Panc1 (cell line): ENCODE measurements around the gene ARPIN. TPM values are rescaled to one million over a fixed set of nuclear protein-coding genes. Genes with fewer than 3 reads are reported as not detected.
"Not testable (repeated sequence)": the region's sequence is repeated elsewhere in the genome, so short reads cannot be mapped to it uniquely, and the experiment has no call there.

ENCODE experiments used
- ATAC-seq: fragments of 200-7000 bp; cut with Tn5 transposase; 2 replicates; pipeline ENCODE4 v1.9.1; 2020; ENCODE audit warnings: mild to moderate bottlenecking, moderate library complexity
- Bru-seq: library from RNA; stranded (reverse); fragments of 400-500 nt; gene quantifications from one replicate; lab custom pipeline; 2021; lab: Mats Ljungman, UMichigan
- BruChase-seq, 2 experiments: library from RNA; stranded (reverse); fragments of 400-500 nt; gene quantifications; one replicate each; lab custom pipeline; 2021; lab: Mats Ljungman, UMichigan
- BruUV-seq: library from RNA; stranded (reverse); fragments of 400-500 nt; replicated peaks from 2 replicates; lab custom pipeline; 2021; lab: Mats Ljungman, UMichigan
- CTCF ChIA-PET: fragments of 300-600 bp; sonication (Branson Sonifier 250); formaldehyde crosslinking; loops from one replicate; lab custom pipeline; 2022; ENCODE audit warnings: antibody characterized with exemption; lab: Charles Lee
- POLR2A ChIA-PET: fragments of 300-600 bp; sonication (Branson Sonifier 250); formaldehyde crosslinking; loops from one replicate; lab custom pipeline; 2022; ENCODE audit warnings: antibody characterized with exemption; lab: Charles Lee
- DNase-seq: peaks from one replicate; pipeline ENCODE4 v3.0.0-alpha.2; 2010; ENCODE audit warnings: low read depth, low spot score
- H3K27ac ChIP-seq: 2 replicates; pipeline ENCODE4 v1.5.1; 2011; ENCODE audit warnings: mild to moderate bottlenecking, low read length, inconsistent platforms
- H3K27me3 ChIP-seq: fragments of 200-500 bp; sonication (Bioruptor generic); 2 replicates; pipeline ENCODE4 v1.6.0; 2014; ENCODE audit warnings: low read length, inconsistent platforms; ENCODE audit not compliant: control insufficient read depth, insufficient read depth
- H3K36me3 ChIP-seq: fragments of 200-500 bp; sonication (Bioruptor generic); 2 replicates; pipeline ENCODE4 v1.5.1; 2014; ENCODE audit warnings: inconsistent platforms, mild to moderate bottlenecking, low read length, moderate library complexity; ENCODE audit not compliant: control insufficient read depth, insufficient read depth
- H3K4me1 ChIP-seq: 2 replicates; pipeline ENCODE4 v1.5.1; 2011; ENCODE audit warnings: inconsistent platforms, mild to moderate bottlenecking, low read length, moderate library complexity; ENCODE audit not compliant: control insufficient read depth, insufficient read depth
- H3K4me3 ChIP-seq, 2 experiments: 2 replicates each; pipeline ENCODE4 v1.5.1; 2011 to 2012; ENCODE audit warnings: low read depth in 2 of 2, low read length in 2 of 2, mild to moderate bottlenecking in 2 of 2, inconsistent platforms in 1 of 2, moderate library complexity in 1 of 2
- H3K9me3 ChIP-seq: fragments of 200-500 bp; sonication (Bioruptor generic); 2 replicates; pipeline ENCODE4 v1.5.1; 2014; ENCODE audit warnings: low read depth, mild to moderate bottlenecking, inconsistent platforms, low read length, moderate library complexity; ENCODE audit not compliant: control insufficient read depth, insufficient read depth
- POLR2AphosphoS5 ChIP-seq: IDR thresholded peaks from 2 replicates; pipeline ENCODE4 v1.6.1; 2012; ENCODE audit warnings: mild to moderate bottlenecking, low read depth, low read length, moderate library complexity
- REST ChIP-seq, 2 experiments: IDR thresholded peaks; 2 replicates each; pipeline ENCODE4 v1.6.1; 2011 to 2012; ENCODE audit warnings: low read depth in 2 of 2, control low read depth in 1 of 2, low read length in 1 of 2, mild to moderate bottlenecking in 1 of 2, moderate library complexity in 1 of 2; ENCODE audit not compliant: insufficient read depth in 1 of 2
- SIN3A ChIP-seq: IDR thresholded peaks from 2 replicates; pipeline ENCODE4 v1.6.1; 2012; ENCODE audit warnings: low read depth, mild to moderate bottlenecking, low read length, moderate library complexity, borderline replicate concordance; ENCODE audit not compliant: insufficient read depth
- TCF7L2 ChIP-seq: IDR thresholded peaks from 2 replicates; pipeline ENCODE4 v1.6.1; 2011; ENCODE audit warnings: mild to moderate bottlenecking, low read depth, low read length, inconsistent platforms
- in situ Hi-C: cut with HindIII; loops from 2 replicates; pipeline ENCODE4 v1.10.0; 2016; ENCODE audit warnings: low sequenced_read_pairs, low pct_unique_long_range_greater_than_20kb
- intact Hi-C: fragments of 100-400 bp; cut with micrococcal nuclease; formaldehyde crosslinking; loops from one replicate; pipeline ENCODE4 v1.10.0; 2022; ENCODE audit not compliant: unreplicated experiment
- long read RNA-seq: library from polyadenylated mRNA; unstranded; transcript quantifications from one replicate; pipeline ENCODE4 v2.0.0, GENCODE V29; 2021; ENCODE audit not compliant: unreplicated experiment
- polyA plus RNA-seq: library from polyadenylated mRNA; unstranded; fragments of >200 nt; gene quantifications from one replicate; pipeline ENCODE4 v1.2.1, GENCODE V29; 2012; ENCODE audit warnings: missing spikeins; ENCODE audit not compliant: insufficient read length
- total RNA-seq: library from RNA; stranded (reverse); gene quantifications from one replicate; pipeline ENCODE4 v1.2.1, GENCODE V29; 2021; ENCODE audit not compliant: unreplicated experiment
- TF ChIP-seq, protein P1 (sequence below): fragments of 450-650 bp; IDR thresholded peaks from 2 replicates; pipeline ENCODE4 v1.5.1; 2017; ENCODE audit warnings: mild to moderate bottlenecking

ARPIN gene
- 6.3 TPM for total RNA-seq
- polyA plus RNA-seq = 6.0 TPM
- Bru-seq, nascent RNA = percentile 56 among the genes with signal in this experiment
- percentile 70 among the genes with signal in this experiment for BruChase-seq, experiment 1, labeled RNA remaining after a 2-hour chase
- percentile 88 among the genes with signal in this experiment for BruChase-seq, experiment 2, labeled RNA remaining after a 6-hour chase
- long read RNA-seq, full-length matches to known transcripts = 9 of 21 reads
- long read RNA-seq, partial matches to known transcripts = 6 of 21 reads
- long read RNA-seq, other reads (novel, unspliced or antisense) = 6 of 21 reads

GRCh38 chr15:89912674-89913396 is at the start of gene ARPIN:
TSS of gene ARPIN (minus strand) at chr15:89912952. CDS start at chr15:89912835, 117 bp downstream.
- H3K4me1 ChIP-seq = peaks cover 12% of the 10 kb centered on the region; the same call in 1 of the 2 replicates

DNA sequence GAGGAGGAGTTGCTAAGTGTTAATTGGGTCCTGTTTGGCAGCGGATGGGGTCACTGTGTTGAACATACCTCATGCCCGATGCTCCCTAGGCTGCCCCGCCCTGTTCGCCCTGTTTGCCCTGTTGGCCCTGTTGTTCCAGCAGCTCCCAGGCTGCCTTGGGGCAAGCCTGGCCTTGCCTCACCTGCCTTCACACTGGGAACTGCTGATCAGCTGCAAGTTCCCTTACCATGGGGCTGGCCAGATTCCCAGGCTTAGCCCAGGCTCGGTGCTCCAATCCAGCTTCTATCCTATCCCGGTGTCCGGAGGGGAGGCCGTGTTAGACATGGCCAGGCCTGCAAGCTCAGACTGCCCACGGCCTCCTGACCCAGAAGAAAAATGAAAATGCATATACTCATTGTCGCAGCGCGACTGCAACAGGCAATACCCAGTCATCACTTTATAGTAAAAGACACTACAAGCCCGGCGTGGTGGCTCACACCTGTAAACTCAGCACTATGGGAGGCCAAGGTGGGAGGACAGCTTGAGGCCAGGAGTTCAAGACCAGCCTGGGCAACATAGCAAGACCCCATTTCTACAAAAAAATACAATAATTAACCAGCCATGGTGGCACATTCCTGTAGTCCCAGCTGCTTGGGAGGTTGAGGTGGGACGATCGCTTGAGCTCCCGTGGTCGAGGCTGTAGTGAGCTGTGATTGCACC is 45.5 kb upstream of the ARPIN start:
- intact Hi-C loops (no loop called here), in situ Hi-C loops (no loop called here)
- H3K36me3 ChIP-seq = no peaks in the 10 kb centered on the region
- no peaks in the 10 kb centered on the region; the same call in 1 of the 2 replicates for H3K27me3 ChIP-seq
- TF ChIP-seq REST (IDR thresholded peaks at IDR 0.05; ENCODE audit: insufficient read depth in 1 of 2, low read depth in 2 of 2, low read length in 1 of 2) (no peak), SIN3A (no peak), POLR2AphosphoS5 (no peak), TCF7L2 (no peak)
- TF ChIP-seq, protein P1, sequence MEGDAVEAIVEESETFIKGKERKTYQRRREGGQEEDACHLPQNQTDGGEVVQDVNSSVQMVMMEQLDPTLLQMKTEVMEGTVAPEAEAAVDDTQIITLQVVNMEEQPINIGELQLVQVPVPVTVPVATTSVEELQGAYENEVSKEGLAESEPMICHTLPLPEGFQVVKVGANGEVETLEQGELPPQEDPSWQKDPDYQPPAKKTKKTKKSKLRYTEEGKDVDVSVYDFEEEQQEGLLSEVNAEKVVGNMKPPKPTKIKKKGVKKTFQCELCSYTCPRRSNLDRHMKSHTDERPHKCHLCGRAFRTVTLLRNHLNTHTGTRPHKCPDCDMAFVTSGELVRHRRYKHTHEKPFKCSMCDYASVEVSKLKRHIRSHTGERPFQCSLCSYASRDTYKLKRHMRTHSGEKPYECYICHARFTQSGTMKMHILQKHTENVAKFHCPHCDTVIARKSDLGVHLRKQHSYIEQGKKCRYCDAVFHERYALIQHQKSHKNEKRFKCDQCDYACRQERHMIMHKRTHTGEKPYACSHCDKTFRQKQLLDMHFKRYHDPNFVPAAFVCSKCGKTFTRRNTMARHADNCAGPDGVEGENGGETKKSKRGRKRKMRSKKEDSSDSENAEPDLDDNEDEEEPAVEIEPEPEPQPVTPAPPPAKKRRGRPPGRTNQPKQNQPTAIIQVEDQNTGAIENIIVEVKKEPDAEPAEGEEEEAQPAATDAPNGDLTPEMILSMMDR = no peak
- POLR2A ChIA-PET = interaction anchor here (0.6 kb wide), 1 partner anchor 40 kb away, joined by 6 read pairs; no protein-coding TSS in a partner anchor
- BruUV-seq = no TSS peak
- no peaks in the 10 kb centered on the region for H3K9me3 ChIP-seq
- H3K27ac ChIP-seq = no peak overlapping the region
- DNase-seq = no peak
- no peaks in the 10 kb centered on the region for H3K4me1 ChIP-seq
- CTCF ChIA-PET = interaction anchor here (0.5 kb wide), 1 partner anchor 15 kb away, joined by 10 read pairs; no protein-coding TSS in a partner anchor
- no peak overlapping the region for H3K4me3 ChIP-seq
- ATAC-seq = peak; percentile 57; the same call in 1 of the 2 replicates

More at GRCh38 chr15:89912674-89913396, at the start of gene ARPIN:
- H3K27ac ChIP-seq = peak within 1 kb of the TSS; percentile 64
- intact Hi-C loops = no loop called here
- no peak for TF ChIP-seq TCF7L2
- TF ChIP-seq REST (IDR thresholded peaks at IDR 0.05; ENCODE audit: insufficient read depth in 1 of 2, low read depth in 2 of 2, low read length in 1 of 2) = no peak
- no peak for DNase-seq
- no peaks in the 10 kb centered on the region for H3K9me3 ChIP-seq
- ChIA-PET CTCF (no interaction called here), POLR2A (interaction anchor here (0.7 to 0.9 kb wide), 2 partner anchors 265 to 289 kb away, joined by 3 read pairs; no protein-coding TSS in a partner anchor)
- no TSS peak for BruUV-seq
- H3K36me3 ChIP-seq = no peaks in the 10 kb centered on the region
- in situ Hi-C loops = no loop called here
- H3K4me3 ChIP-seq = peak within 1 kb of the TSS; percentile 58
- H3K27me3 ChIP-seq = no peaks in the 10 kb centered on the region
- peak; percentile 83 for ATAC-seq

DNA sequence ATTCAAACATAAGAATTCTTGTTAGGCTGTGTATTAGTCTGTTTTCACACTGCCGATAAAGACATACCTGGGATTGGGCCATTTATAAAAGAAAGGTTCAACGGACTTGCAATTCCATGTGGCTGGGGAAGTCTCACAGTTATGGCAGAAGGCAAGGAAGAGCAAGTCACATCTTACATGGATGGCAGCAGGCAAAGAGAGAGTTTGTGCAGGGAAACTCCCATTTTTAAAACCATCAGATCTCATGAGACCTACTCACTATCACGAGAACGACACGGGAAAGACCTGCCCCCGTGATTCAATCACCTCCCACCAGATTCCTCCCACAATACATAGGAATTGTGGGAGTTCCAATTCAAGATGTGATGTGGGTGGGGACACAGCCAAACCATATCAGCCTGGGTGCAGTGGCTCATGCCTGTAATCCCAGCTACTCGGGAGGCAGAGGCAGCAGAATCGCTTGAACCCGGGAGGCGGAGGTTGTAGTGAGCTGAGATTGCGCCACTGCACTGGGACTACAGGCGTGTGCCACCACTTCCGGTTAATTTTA is 42.8 kb upstream of the ARPIN start:
- ATAC-seq, H3K9me3 ChIP-seq, BruUV-seq, POLR2A ChIA-PET, H3K4me3 ChIP-seq, H3K4me1 ChIP-seq, intact Hi-C loops, in situ Hi-C loops, CTCF ChIA-PET, DNase-seq, H3K27me3 ChIP-seq, H3K36me3 ChIP-seq, H3K27ac ChIP-seq: not testable (repeated sequence)
